GM12801 (cell line): ENCODE measurements around the gene ABAT.

ENCODE experiments used
- CTCF ChIP-seq: IDR thresholded peaks from one replicate; pipeline ENCODE4 v1.5.1; 2011; ENCODE audit warnings: control low read depth; ENCODE audit not compliant: insufficient read length; ENCODE audit errors: extremely low read depth

Gene ABAT

GRCh38 chr16:8801701-8802100 is 127.3 kb downstream of the ABAT start:
- TF ChIP-seq CTCF = no peak

GRCh38 chr16:8804313-8804712 is 129.9 kb downstream of the ABAT start:
- TF ChIP-seq CTCF = no peak

GRCh38 chr16:8806272-8806983 is 132.0 kb downstream of the ABAT start:
- TF ChIP-seq CTCF = no peak

- TF ChIP-seq CTCF = no peak
Observed at GRCh38 chr16:8807189-8807588, 132.8 kb downstream of the ABAT start.

GRCh38 chr16:8808009-8808408 is 133.6 kb downstream of the ABAT start:
- no peak for TF ChIP-seq CTCF

- TF ChIP-seq CTCF = no peak
Observed at GRCh38 chr16:8808613-8809353, 134.4 kb downstream of the ABAT start.

- TF ChIP-seq CTCF = no peak
Observed at GRCh38 chr16:8812162-8812843, 137.9 kb downstream of the ABAT start.
